ENCODE results near the gene STARD5. TPM values are rescaled to one million over a fixed set of nuclear protein-coding genes. Genes with fewer than 3 reads are reported as not detected.

The STARD5 gene
- total and polyA plus RNA-seq, 2 donors: 15.9 to 25.5 TPM

- DNase-seq (ENCODE audit: extremely low spot score): no peak
- WGBS: 93% methylated on average over 5 of the region's 5 CpGs
- H3K4me3 ChIP-seq (ENCODE audit: low read depth, low read length): no peak overlapping the region
- H3K4me1 ChIP-seq (ENCODE audit: insufficient read depth): no peaks in the 10 kb centered on the region
- H3K27ac ChIP-seq (ENCODE audit: low read depth): no peak overlapping the region
- no peaks in the 10 kb centered on the region for H3K36me3 ChIP-seq (ENCODE audit: insufficient read depth)
These were observed 55.6 kb downstream of the STARD5 start for GRCh38 chr15:81268340-81268739.

- Histone ChIP-seq H3K27ac (ENCODE audit: low read depth) (no peak overlapping the region), H3K4me3 (ENCODE audit: low read depth, low read length) (no peak overlapping the region), H3K36me3 (ENCODE audit: insufficient read depth) (no peaks in the 10 kb centered on the region), H3K4me1 (ENCODE audit: insufficient read depth) (no peaks in the 10 kb centered on the region)
- DNase-seq (ENCODE audit: extremely low spot score): peak; percentile 40
- 6% methylated on average over 14 of the region's 14 CpGs for WGBS
These were observed 57.8 kb downstream of the STARD5 start for GRCh38 chr15:81265944-81266775.

DNA sequence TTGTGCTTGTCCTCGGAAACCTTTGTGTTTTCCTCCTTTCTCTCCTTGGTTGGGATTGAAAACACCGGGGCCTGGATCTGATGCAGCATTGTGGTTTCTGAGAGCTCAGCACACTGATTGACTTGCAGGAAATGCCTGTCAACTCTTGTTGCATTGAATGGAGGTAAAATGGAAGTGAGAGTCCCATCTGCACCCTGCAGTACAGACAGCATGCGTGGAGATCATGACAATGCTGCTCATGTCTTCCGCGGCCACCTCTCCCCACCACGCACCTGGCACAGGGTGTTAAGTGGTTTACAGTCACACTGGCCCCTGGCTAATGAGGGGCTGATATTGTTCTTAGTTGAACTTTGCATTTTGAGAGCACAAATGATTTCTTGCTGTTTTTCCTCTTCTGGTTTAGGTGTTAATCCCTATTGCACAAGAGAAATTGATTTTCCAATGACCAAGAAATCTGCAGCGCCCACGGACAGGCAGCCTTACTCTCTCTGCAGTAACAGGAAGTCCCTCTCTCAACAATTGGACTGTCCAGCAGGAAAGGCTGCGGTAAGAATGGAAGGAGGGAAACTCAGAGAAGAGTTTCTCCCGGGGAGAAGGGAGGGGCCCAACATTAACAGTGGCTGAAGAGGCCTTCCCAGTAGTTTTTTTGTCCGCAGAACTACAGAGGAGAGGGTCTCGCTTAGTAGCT lies 58.5 kb downstream of the STARD5 start:
- WGBS: 52% methylated on average over 12 of the region's 12 CpGs

DNA sequence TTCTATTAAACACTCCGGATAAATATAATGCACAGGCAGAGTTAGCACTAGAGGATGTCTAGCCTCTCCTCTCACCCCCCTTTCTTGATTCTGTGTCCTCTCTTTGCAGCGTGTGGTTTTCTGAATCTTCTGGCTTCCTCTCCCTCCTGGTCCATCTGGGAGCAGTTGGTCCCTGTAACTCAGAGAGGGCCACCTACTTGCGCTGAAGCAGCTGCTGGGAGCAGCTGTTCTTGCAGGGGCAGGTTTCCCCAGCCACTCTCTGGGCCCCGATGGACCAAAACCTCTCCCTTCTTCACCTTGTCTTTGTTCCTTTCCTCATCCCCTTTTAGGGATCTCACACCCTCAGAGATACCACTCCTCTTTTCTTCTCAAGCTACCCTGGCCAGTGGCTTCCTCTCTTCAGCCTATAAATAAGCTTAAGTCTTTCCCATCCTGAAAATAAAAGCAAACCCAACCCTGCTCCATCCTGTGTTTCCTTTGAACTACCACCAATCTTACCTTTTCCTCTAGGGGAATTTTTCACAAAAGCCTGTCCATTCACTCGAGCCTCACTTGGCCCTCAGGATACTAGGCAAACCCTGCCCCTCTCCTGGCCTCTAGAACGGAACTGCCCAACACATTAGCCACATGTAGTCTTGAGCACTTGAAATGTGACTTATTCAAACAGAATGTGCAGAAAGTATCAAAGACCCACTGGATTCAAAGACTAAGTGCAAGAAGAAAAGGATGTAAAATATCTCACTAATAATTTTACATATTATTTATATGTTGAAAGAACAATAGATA lies 59.7 kb downstream of the STARD5 start:
- WGBS: 79% methylated on average over 6 of the region's 6 CpGs
- Histone ChIP-seq H3K27ac (ENCODE audit: low read depth) (no peak overlapping the region), H3K4me1 (ENCODE audit: insufficient read depth) (no peaks in the 10 kb centered on the region), H3K4me3 (ENCODE audit: low read depth, low read length) (no peak overlapping the region), H3K36me3 (ENCODE audit: insufficient read depth) (no peaks in the 10 kb centered on the region)
- no peak for DNase-seq (ENCODE audit: extremely low spot score)

More for the DNA sequence above, 58.5 kb downstream of the STARD5 start:
- no peaks in the 10 kb centered on the region for H3K36me3 ChIP-seq (ENCODE audit: insufficient read depth)
- H3K27ac ChIP-seq (ENCODE audit: low read depth): no peak overlapping the region
- DNase-seq (ENCODE audit: extremely low spot score): no peak
- H3K4me1 ChIP-seq (ENCODE audit: insufficient read depth): no peaks in the 10 kb centered on the region
- no peak overlapping the region for H3K4me3 ChIP-seq (ENCODE audit: low read depth, low read length)

- DNase-seq (ENCODE audit: extremely low spot score): no peak
- Histone ChIP-seq H3K4me1 (ENCODE audit: insufficient read depth) (no peaks in the 10 kb centered on the region), H3K27ac (ENCODE audit: low read depth) (no peak overlapping the region), H3K4me3 (ENCODE audit: low read depth, low read length) (no peak overlapping the region), H3K36me3 (ENCODE audit: insufficient read depth) (no peaks in the 10 kb centered on the region)
- WGBS: 91% methylated on average over 4 of the region's 4 CpGs
These were observed 60.5 kb downstream of the STARD5 start for GRCh38 chr15:81263477-81263876.

- Histone ChIP-seq H3K4me3 (ENCODE audit: low read depth, low read length) (no peak overlapping the region), H3K36me3 (ENCODE audit: insufficient read depth) (no peaks in the 10 kb centered on the region), H3K27ac (ENCODE audit: low read depth) (no peak overlapping the region), H3K4me1 (ENCODE audit: insufficient read depth) (no peaks in the 10 kb centered on the region)
- no peak for DNase-seq (ENCODE audit: extremely low spot score)
- WGBS: 76% methylated on average over 6 of the region's 6 CpGs
These were observed 62.6 kb downstream of the STARD5 start for GRCh38 chr15:81261172-81261811.

GRCh38 chr15:81259760-81260298 lies 64.1 kb downstream of the STARD5 start:
- WGBS: 75% methylated on average over 4 of the region's 4 CpGs
- Histone ChIP-seq H3K4me3 (ENCODE audit: low read depth, low read length) (no peak overlapping the region), H3K36me3 (ENCODE audit: insufficient read depth) (no peaks in the 10 kb centered on the region), H3K27ac (ENCODE audit: low read depth) (no peak overlapping the region), H3K4me1 (ENCODE audit: insufficient read depth) (no peaks in the 10 kb centered on the region)
- DNase-seq (ENCODE audit: extremely low spot score): no peak

Other genes with a start within 250 kb of the STARD5 start
- 0.90 TPM for gene CFAP161, start 189.9 kb downstream of the STARD5 start, total RNA-seq
- not detected for gene CFAP161, start 189.9 kb downstream of the STARD5 start, polyA plus RNA-seq
- gene IL16, start 127.3 kb downstream of the STARD5 start, total RNA-seq: 10.6 TPM
- gene IL16, start 127.3 kb downstream of the STARD5 start, polyA plus RNA-seq: 20.7 TPM
- gene TMC3, start 50.1 kb upstream of the STARD5 start, total RNA-seq: 0.95 TPM
- gene TMC3, start 50.1 kb upstream of the STARD5 start, polyA plus RNA-seq: 0.62 TPM